Erythroblast (primary cell): ENCODE data around the gene SORCS1.

Source experiments
- DNase-seq, 2 experiments: peaks; one replicate each; lab custom pipeline; 2025; lab: John Stamatoyannopoulos, UW
- GATA1 ChIP-seq: IDR thresholded peaks from 2 replicates; pipeline ENCODE4 v1.6.1; 2011; ENCODE audit warnings: low read depth, mild to moderate bottlenecking, control low read depth, low read length, moderate library complexity
- POLR2A ChIP-seq: IDR thresholded peaks from 2 replicates; pipeline ENCODE4 v1.6.1; 2011; ENCODE audit warnings: mild to moderate bottlenecking, low read length

SORCS1 gene

GRCh38 chr10:106672517-106673175 is 491.9 kb downstream of the SORCS1 start:
- no peak for TF ChIP-seq GATA1
- TF ChIP-seq POLR2A: no peak

GRCh38 chr10:106661767-106662140 is 502.8 kb downstream of the SORCS1 start:
- no peak for TF ChIP-seq POLR2A
- TF ChIP-seq GATA1: no peak
- no peak for DNase-seq

More at GRCh38 chr10:106672517-106673175, 491.9 kb downstream of the SORCS1 start:
- DNase-seq: no peak

DNA sequence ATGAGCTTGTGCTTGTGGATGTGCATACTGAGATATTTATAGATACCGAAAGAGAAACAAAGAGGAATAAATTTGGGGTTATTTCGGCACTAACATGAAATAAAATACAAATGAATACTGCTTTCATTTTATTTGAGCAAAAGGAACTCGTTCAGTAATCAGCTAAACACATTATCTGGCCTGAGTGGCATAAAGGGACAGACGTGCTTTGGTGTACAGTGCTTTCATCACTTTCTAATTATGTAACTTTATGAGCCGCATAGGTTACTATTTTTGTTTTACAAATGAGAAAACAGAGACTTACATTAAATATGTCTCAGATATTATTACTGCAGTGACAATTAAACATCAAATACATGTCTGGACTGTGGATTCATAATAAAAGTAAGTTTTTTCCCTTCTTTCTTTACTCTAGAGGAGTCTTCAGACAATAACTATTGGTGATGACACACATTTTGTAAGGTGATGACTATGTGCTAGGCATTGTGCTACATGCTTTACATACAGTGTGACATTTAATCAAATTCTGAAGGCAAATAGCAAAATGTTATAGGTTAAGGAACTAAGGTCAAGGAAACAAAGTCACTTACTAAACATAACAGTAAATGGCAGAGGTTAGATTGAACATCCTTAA is 503.3 kb downstream of the SORCS1 start:
- DNase-seq: no peak
- TF ChIP-seq GATA1: no peak
- no peak for TF ChIP-seq POLR2A

- no peak for DNase-seq
- no peak for TF ChIP-seq POLR2A
- TF ChIP-seq GATA1: no peak
These were observed 504.0 kb downstream of the SORCS1 start for GRCh38 chr10:106660550-106660949.

DNA sequence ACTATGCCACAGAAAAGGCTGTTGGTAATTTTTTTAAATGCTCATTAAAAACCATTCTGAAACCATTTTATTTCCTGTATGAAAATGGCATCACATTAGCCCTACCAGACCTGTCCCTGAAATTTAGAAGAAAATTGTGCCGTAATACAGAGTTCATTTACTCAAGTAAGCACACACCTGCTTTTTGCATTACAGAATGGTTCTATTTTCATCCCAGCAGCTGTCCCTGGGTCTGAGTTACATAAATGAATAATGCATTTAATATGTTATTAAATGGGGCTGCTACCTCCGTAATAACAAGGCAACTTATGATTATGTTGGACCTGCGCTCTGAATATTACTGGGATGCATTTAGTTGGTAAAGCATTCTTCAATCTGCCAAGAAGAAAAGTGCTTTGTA is 508.9 kb downstream of the SORCS1 start:
- DNase-seq: no peak
- no peak for TF ChIP-seq POLR2A
- no peak for TF ChIP-seq GATA1

DNA sequence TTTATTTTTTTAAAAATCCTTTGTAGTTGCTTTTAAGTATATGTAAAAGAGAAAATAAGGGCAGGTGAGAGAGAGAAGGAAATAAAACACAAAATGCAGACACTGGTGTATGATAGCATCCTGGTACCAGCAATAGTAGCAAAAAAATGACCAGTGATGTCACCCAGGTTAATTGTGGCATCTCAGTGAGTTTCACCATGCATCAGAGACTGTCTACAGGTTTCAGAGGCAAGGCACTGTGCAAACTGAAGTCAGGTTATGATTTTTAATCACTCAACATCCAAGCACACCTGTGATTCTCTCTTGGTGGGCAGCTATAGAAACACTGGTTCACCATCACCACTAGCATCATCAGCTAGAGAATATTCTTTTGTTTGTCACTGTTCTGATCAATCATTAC is 509.3 kb downstream of the SORCS1 start:
- DNase-seq: no peak
- TF ChIP-seq GATA1: no peak
- TF ChIP-seq POLR2A: no peak

- TF ChIP-seq POLR2A (no peak), GATA1 (no peak)
- no peak for DNase-seq
These were observed 512.2 kb downstream of the SORCS1 start for GRCh38 chr10:106652279-106652678.

DNA sequence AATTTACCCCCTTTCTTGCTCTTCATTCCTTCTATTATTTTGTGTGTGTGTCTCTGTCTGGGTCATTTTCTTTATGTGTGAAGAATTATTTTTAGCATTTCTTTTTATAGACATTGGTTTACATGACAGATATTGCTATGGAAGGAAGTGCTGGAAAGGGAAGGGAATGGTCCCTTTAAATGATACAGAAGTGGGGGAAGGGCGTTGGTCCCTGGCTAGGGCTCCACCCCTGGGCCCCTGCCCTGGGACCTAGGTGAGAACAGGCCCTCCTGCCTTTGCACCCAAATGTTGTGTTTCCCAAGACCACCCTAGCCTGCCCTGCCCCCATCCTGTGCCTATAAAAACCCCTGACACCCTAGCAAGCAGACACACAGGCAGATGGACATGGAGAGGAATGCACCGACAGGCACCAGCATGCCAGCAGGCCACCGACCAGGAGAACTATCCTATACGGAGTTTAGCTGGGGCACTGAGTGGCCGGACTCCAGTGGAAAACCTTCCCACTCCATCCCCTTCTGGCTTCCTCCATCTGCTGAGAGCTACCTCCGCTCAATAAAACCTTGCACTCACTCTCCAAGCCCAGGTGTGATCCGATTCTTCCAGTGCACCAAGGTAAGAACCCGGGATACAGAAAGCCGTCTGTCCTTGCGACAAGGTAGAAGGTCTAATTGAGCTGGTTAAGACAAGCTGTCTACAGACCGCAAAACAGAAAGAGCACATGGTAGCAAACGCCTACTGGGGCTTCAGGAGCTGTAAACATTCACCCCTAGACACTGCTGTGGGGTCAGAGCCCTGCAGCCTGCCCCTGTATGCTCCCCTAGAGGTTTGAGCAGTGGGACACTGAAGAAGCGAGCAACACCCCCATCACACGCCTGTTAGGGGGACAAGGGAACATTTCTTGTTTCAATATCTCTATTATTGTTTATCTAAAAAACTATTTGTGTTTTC is 515.7 kb downstream of the SORCS1 start:
- TF ChIP-seq GATA1 (no peak), POLR2A (no peak)
- no peak for DNase-seq

DNA sequence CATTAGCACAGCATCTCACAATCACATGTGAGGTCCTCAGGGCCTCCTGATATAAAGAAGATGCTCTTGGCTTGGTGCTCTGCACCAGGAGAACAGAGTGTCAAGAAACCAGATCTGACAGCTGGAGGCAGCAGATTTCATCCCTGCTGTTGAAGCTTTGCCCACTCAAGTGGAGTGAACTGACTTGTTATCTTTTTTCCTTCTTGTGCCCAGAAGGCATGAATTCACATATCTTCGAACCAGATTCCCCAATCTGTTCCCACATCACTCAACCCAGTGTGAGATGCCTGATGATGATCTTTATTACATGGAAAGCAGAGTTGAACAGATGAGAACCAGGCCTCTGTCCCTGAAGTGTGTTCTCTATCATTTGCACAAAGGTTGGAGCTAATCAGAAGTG is 521.0 kb downstream of the SORCS1 start:
- TF ChIP-seq GATA1: no peak
- no peak for TF ChIP-seq POLR2A

GRCh38 chr10:106637873-106638272 is 526.6 kb downstream of the SORCS1 start:
- TF ChIP-seq GATA1: no peak
- TF ChIP-seq POLR2A: no peak
- no peak for DNase-seq

More for the DNA sequence above, 521.0 kb downstream of the SORCS1 start:
- no peak for DNase-seq

- no peak for DNase-seq
- no peak for TF ChIP-seq POLR2A
- no peak for TF ChIP-seq GATA1
These were observed 527.6 kb downstream of the SORCS1 start for GRCh38 chr10:106636766-106637491.

DNA sequence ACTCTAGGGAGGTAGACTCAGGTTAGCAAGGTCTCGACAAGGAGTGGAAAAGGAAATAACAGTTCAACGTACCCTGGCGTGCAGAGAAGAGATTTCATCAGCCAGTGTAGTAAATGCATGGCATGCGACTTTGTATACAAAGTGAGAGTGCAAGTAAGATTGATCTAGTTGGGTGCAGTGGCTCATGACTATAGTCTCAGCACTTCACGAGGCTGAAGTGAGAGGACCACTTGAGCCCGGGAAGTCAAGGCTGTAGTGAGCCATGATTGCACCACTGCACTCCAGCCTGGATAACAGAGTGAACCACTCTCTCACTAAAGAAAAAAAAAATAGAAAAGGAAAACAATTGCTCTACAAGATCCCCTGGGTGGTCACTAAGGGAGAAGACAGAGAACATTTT is 528.6 kb downstream of the SORCS1 start:
- no peak for DNase-seq
- TF ChIP-seq GATA1: no peak
- no peak for TF ChIP-seq POLR2A
